AG08396 (cell line): ENCODE measurements around the gene NR1H3.

ENCODE experiments used
- DNase-seq: peaks from one replicate; pipeline ENCODE4 v3.0.0; 2012; ENCODE audit warnings: low spot score, mixed read lengths

Gene NR1H3

DNA sequence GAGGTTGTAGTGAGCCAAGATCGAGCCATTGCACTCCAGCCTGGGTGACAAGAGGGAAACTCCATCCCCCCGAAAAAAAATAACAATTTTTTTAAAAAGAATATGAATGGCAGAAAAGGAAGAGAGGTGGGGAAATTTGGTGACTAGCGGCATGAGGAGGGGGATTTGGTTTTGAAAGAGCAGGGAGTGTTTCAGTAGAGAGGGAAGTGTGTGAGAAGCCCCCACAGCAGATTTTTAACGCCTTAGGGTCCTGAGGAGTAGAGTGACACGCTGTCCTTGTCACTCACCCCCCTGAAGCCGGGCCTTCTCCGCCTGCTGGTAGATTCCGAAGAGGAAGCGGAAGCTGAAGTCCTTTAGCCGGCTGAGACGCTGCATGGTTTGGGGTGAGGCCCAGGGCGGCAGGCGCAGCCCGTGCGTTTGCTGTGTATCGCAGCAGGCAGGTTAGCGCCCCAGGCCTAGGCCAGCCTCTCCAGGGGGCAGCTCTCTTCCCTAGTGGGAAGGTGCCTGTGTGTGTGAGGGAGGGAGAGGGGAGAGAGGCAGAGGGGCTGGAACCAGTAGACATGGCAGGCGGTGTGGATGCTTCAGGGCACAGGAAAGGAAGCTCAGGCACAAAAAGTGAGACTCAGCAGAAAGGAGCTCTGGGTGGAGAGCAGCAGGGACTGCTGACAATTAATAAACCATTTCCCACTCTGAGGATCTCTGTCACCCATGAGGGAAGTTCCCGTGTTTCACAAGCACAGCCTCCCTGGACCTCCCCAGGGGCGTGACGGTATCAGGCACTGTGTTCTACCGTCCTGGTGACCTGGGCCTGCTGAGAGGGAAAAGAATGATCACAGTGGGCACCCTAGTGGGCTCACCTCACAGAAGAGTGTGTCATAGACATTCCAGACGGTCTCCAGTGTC, 13.1 kb upstream of the NR1H3 start:
- no peak for DNase-seq

DNA sequence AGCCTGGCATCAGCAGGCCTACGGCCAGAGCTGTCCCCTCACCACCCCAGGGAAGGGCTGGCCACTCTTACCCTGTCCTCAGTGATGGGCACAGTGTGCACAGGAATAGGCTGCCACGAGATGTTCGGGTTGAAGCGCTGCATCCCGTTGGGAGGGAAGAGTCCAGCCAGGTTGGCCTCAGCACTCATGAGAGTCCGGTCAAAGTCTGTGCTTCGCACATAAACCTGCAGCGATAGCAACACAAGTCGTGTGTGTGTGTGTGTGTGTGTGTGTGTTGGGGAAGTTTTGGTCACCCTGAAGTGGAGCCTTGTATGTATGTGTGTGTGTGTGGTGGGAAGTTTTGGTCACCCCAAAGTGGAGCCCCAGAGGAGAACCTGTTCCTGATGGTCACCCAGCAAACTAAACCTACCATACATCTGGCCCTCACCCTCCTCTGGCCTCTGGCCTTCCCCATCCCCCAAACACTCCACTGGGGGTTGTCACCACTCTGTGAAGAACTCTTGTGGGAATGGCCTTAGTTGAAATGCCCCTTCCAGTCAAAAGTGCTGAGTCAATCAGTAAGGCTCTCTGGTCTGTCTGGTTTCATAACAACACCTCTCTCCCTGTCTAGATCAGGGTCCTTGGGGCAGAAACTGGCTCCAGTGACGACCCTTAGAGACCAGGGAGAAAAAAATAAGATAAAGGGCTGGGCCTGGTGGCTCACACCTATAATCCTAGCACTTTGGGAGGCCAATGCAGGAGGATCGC, 12.0 kb upstream of the NR1H3 start:
- no peak for DNase-seq

DNA sequence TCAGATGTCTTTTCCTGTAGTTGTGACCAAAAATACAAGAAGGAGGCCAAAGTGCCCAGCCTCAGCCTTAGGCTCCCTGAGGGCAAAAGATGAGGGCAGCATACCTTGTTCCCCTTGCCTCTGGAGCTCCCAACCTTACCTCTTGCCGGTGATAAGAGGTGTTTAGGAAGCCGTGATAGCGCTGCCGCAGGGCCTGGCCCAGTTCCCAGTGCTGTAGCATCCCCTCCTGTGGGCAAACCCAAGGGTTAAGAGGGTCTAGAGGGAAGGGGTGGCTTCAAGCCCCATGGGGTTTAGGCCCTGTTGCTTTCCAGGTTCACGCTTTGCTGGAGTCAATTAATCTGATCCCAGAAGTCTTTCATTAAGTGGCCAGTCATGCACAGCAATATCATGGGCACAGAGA, 10.3 kb upstream of the NR1H3 start:
- no peak for DNase-seq

DNA sequence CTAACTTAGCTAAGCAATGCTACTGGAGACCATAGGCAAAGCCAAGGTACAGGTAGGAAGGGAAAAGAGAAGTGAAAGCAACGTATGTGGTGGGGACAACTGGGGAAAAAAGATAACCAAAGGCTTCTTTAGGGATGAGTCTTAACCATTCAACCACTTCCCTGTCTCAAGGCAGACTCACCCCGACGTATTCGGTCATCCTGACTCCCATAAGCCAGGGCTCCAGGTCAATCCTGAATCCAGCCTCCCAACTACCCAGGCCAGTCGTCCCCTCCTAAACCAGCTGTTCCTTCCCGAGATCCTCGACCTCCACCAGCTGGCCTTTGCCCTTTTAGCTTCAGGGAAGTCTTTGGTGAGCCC, 9.5 kb upstream of the NR1H3 start:
- no peak for DNase-seq

DNA sequence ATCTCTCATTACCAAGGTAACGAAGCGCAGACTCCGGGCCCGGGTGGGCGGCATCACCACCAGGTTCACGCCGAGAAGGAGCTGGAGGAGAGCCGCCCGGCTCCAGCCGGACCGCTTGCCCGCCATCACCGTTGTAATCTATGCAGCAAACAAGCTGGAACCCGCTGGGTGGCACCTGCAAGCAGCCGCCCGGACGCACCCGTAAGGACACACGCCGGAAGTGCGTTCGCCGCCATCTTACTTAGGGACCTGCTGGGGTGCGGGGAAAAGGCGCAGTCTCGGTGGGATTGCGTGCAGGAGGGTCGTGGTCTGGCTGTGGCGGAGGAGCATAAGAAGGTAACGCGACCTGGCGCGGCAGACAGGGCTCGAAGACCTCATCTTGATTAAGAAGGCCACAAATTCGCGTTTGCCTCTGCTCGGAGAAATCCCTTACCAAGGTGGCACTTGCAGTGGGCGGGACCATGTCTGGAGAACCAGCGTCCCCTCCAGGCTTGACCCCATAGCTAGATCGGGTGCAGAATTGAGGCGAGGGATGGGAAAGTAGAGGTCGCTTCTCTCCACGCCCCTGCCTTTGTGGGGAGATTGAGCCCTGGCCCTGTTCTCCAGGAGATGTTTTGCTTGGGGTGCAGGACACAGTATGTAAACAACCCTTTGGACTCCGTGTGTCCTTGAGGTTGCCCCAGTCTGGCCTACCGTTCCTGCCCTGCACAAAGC, 9.0 kb upstream of the NR1H3 start, which contains the start of gene ACP2:
Gene ACP2 (minus strand): TSS at position 151 of the 714 bp plus-strand sequence. CDS start 25 bp downstream, at position 126.
- peak; percentile 85 for DNase-seq

DNA sequence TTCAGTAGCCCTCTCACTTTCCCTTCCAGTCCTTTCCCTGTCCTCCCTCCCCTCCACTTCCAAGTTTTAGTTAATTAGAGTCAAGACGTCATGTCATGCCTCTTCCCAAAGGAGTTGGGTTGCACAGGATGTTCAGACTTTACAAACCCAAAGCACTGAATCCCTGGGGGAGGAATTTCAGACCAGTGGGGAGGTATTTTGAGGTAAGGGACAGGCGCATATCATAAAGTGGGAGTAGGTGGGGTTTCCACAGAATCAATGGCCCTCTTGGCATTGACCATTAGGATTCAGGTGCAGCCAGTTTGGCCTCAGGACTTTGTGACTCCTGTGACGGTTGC, 8.4 kb upstream of the NR1H3 start:
- no peak for DNase-seq

DNA sequence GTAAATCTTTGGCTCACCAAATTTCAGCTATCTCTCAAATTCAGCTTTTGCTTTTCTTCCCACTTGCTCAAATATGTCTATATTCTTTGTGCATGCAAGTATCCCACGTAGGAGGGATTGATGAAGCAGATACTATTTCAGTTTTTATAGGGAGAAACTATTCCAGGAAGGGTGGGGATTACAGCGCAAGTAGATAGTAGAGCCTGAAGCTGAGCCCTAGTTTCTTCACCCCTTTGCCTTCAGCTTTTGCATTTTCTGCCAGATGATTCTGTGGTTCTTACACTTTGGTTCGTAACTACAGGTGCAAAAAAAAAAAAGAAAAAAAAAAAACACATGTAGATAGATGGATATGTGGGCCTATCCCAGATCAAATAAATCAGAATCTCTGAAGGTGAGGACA, 6.0 kb upstream of the NR1H3 start:
- DNase-seq, result no peak

DNA sequence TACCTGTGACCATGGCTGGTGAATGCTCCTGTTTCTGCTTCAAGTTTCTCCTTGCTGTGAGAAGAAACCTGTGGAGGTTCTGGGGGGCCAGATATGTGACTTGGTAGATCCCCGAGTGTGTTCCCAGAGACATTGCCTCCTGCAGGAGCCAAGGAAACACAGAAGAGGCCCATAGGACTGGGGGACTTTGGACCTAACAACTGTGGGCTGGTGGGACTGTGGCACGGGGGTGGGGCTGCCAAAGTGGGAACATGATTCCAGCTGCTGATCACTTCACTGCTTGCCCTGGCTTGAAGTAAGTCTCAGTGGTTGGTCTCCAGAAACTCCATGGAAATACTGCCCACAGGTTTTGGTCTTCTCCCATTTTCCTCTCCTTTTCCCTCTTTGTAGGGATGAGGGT, 4.1 kb upstream of the NR1H3 start:
- DNase-seq, result no peak

DNA sequence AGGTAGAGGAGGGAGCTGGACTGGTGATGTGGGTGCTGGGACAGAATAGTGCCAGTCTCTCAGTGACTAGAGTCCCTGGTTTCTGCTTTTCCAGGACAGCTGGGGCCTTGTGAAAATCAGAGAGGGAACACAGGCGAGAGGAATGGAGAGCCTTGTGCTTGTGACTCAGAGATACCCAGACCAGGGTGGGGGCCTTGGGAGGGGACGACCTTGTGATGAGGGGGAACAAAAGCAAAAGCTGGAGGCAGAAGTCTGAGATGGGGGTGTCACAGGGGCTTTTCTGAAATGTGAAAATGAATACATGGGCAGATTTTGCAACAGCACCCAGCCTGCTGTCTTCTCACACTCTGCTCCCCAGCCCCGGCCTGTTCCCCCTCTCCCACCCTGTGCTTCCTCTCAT, 3.4 kb upstream of the NR1H3 start:
- no peak for DNase-seq

DNA sequence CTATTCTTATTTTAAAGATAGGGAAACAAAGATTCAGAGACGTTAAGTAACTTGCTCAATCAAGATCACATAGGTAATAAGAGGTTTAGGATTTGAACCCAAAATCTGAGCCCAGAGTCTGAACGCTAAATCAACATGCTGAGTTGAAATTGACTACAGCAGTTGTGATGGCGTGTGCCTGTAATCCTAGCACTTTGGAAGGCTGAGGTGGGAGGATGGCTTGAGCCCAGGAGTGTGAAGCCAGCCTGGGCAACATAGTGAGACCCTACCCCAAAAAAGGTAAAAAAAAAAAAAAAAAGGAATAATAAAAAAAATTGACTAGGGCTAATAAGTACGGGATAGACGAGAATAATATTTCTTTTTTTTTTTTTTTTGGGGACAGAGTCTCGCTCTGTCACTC, 1.4 kb upstream of the NR1H3 start:
- no peak for DNase-seq

DNA sequence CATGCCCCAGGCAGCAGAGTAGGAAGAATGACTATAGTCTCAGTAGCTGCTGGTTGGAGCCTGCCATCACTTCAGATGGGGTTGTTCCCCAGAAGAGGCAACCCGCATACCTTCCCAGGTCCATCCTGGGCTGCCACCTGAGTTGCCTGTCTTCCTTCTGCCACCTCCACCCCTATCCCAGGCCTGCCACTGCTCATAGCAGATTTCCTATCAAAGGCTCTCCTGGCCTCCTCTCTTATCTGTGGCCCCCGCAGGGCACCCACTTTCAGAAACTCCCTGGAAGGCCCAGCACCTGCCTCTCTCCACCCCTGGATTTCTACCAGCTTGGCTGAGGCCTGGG, 649 bp upstream of the NR1H3 start:
- no peak for DNase-seq

DNA sequence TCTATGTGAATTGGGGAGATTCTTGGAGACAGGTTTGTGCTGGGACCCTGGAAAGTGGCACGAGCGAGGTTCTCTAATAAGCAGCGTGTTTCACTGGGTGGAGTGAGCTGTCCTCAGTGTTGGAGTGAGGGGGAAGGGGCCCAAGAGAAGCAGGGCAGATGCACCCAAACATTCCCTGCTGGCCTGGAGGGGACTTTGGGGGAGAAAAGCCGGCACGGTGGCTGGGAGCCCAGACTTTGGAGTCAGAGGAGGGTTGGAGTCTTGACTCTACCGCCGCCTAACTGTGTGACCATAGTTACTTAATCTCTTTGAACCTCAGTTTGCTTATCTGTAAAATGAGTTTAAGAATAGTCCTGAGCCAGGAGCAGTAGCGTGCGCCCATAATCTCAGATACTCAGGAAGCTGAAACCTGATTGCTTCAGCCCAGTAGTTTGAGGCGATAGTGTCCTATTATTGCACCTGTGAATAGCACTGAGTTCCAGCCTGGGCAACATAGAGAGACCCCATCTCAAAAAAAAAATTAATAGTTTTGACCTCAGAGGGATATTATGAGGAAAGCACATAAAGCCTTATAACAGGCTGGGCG, 614 bp downstream of the NR1H3 start:
- no peak for DNase-seq

DNA sequence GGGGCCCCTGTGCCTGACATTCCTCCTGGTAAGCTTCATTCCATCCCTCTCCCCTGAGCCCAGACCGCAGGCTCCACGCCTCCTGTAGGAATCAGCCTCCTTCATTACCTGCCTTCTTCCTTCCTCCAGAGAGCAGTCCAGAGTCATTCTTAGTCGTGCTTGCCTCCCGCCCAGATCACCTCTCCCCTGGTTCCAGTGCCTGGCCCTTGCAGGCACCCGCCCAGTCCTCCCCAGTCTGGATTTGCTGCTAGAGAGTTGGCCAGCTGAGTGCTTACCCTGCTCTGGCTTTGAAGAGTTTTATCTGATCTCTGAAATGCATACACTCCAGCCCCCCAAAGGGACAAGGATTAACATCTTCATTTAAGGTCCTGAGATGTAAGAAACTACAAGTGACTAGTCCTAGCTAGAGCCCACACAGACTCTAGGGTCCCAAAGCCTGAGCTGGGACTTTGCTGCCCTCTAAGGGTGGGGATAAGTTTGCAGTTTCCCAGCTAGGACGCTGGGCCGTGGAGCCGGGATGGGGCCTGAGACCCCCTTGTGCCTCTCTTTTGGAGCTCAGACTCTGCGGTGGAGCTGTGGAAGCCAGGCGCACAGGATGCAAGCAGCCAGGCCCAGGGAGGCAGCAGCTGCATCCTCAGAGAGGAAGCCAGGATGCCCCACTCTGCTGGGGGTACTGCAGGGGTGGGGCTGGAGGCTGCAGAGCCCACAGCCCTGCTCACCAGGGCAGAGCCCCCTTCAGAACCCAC, 1.6 kb downstream of the NR1H3 start:
- DNase-seq, result peak; percentile 60

DNA sequence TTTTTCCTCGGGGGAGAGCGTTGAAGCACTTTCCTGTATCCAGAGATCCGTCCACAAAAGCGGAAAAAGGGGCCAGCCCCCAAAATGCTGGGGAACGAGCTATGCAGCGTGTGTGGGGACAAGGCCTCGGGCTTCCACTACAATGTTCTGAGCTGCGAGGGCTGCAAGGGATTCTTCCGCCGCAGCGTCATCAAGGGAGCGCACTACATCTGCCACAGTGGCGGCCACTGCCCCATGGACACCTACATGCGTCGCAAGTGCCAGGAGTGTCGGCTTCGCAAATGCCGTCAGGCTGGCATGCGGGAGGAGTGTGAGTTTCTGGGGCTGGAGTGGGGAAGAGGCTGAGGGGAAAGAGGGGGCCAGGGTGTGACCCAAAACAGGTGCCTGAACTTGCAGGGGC, 2.6 kb downstream of the NR1H3 start:
- no peak for DNase-seq

DNA sequence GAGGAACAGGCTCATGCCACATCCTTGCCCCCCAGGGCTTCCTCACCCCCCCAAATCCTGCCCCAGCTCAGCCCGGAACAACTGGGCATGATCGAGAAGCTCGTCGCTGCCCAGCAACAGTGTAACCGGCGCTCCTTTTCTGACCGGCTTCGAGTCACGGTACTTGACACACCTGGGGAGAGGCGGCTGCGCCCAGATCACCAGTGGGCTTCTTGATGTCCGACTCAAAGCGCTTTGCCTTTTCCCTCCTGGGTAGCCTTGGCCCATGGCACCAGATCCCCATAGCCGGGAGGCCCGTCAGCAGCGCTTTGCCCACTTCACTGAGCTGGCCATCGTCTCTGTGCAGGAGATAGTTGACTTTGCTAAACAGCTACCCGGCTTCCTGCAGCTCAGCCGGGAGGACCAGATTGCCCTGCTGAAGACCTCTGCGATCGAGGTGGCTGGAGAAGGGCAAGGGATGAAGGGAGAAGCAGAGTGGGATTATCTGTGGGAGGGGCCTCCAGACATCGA, 3.5 kb downstream of the NR1H3 start:
- no peak for DNase-seq

DNA sequence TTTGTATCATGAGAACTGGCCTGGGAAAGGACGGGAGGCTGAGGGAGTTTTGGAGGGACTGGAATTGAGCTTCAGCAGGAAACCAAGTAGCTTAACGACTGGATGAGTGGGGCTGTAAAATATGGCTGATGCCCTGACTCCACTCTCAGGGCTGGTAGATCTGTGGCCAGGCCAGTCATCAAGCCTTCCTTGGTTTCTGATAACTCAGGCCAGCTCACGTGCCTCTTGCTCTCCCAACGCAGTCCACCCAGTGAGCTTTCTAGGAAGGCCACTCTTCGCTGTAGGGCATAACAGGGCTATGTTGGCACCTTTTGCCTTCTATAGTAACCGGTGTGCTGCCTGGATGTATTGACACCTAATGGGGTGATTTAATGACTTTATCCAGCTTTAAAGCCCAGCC, 6.3 kb downstream of the NR1H3 start:
- no peak for DNase-seq

DNA sequence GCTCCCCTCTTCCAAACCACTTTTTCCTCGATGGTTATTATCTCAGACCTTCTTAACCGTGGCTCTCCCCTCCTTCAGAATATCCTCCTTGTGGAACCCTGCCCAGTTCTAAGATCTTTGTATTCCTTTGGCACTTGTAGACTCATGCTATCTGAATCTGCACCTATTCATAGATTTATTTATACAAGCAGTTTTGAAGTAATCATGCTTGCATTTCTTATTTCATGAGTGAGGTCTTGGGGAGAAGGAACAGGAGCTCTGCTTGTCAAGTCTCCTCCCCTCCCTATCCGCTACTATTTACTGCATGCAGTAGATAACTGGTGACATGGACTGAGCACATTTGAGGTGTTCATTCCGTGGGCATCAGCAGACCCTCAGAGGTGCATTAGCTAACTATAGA, 6.7 kb downstream of the NR1H3 start:
- peak; percentile 16 for DNase-seq

DNA sequence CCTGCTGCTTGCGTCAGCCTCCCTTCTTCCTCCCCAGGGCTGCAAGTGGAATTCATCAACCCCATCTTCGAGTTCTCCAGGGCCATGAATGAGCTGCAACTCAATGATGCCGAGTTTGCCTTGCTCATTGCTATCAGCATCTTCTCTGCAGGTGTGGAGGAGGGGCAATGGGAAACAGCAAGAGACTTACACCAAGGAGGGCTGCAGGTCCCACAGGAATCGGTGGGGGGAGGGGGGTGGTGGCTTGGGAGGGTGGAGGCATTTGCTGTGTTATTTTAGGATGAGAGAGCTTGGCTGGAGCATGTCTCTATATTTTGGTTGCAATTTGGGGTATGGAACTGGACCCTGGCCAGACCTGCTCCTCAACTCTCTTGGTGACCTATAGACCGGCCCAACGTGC, 10.1 kb downstream of the NR1H3 start:
- no peak for DNase-seq

DNA sequence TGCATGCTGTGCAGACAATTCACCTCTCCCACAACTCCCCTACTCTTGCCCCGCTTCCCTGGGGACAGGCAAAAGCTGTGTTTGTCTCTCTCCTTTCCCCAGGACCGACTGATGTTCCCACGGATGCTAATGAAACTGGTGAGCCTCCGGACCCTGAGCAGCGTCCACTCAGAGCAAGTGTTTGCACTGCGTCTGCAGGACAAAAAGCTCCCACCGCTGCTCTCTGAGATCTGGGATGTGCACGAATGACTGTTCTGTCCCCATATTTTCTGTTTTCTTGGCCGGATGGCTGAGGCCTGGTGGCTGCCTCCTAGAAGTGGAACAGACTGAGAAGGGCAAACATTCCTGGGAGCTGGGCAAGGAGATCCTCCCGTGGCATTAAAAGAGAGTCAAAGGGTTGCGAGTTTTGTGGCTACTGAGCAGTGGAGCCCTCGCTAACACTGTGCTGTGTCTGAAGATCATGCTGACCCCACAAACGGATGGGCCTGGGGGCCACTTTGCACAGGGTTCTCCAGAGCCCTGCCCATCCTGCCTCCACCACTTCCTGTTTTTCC, 10.7 kb downstream of the NR1H3 start:
- no peak for DNase-seq

DNA sequence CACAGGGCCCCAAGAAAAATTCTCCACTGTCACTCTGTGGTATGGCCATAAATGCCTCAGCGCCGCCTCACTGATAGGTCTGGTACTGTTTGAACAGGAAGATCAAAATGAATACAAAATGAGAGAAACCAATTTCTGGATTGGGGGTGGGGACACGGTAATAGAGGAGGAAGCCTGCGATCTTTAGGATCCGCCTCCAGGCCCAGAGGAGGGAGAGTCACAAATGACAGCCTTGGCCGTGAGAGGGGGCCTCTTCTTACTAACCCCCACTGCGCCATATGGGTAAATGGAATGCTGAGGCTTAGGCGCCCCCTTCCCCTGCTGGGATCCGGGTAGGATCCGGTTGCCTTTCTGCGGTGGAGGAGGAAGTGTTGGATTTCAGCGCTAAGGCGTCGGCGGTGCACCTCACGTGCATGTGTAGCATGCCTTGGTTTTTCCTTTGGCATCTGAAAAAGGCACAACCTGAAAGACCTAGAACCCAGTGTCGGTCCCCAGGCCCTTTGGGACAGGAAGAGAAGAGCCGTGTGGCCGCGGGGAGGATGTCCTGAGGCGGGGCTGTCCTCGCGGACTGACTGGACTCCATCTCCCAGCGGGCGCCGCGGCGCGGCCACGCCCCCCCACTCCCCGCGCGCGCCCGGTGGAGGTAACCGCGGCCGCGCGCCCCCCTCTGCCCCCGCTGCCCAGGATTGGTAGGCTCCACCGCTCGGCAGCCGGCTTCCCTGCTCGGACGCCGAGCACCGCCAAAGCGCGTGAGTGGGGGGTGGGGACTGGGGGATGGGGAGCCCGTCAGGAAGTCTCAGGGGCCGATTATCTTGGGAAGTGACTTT, 11.4 kb downstream of the NR1H3 start:
- DNase-seq, result peak; percentile 95
